GM11168 (cell line): ENCODE results near the gene STRN3.
"Not testable (repeated sequence)": the region's sequence is repeated elsewhere in the genome, so short reads cannot be mapped to it uniquely, and the experiment has no call there.

Source experiments
- in situ Hi-C: fragments of 300-500 bp; cut with MboI; formaldehyde crosslinking; loops from one replicate; pipeline ENCODE4 v1.12.0; 2022; ENCODE audit warnings: low sequenced_read_pairs; ENCODE audit not compliant: unreplicated experiment

STRN3 gene

GRCh38 chr14:30933937-30934336 lies 92.2 kb downstream of the STRN3 start:
- in situ Hi-C loops: not testable (repeated sequence)

DNA sequence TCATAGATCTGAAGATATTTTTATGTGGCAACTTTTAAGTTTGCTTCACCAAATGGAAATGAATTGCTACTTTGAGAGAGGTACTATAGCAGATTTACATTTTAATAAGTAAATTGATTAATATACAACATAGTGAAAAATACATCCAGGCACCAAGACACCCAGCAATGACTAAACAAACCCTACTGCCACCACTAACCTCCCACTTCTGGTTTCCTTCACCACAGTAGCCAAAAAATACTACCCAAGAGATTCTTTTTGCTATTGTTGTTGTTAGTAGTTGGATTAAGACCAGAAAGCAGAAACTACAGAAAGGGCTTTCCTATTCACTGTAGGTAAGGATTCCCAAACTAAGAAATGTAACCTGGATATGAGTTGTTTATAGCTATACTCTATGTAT lies 97.7 kb downstream of the STRN3 start:
- in situ Hi-C loops: no loop called here

GRCh38 chr14:30925254-30925653 lies 100.9 kb downstream of the STRN3 start:
- in situ Hi-C loops: no loop called here

DNA sequence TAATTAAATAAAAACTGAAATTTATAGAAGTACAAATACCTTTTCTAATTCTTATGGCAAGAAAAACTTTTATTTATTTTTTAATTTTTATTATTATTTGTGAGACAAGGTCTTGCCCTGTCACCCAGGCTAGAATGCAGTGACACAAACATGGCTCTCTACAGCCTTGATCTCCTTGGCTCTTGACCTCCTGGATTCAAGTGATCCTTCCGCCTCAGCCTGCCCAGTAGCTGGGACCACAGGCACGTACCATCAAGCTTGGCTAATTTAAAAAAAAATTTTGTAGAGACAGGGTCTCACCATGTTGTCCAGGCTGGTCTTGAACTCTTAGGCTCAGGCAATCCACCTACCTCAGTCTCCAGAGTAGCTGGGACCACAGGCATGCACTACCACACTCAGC lies 104.4 kb downstream of the STRN3 start:
- in situ Hi-C loops: no loop called here

GRCh38 chr14:30921305-30921704 lies 104.9 kb downstream of the STRN3 start:
- in situ Hi-C loops: no loop called here

DNA sequence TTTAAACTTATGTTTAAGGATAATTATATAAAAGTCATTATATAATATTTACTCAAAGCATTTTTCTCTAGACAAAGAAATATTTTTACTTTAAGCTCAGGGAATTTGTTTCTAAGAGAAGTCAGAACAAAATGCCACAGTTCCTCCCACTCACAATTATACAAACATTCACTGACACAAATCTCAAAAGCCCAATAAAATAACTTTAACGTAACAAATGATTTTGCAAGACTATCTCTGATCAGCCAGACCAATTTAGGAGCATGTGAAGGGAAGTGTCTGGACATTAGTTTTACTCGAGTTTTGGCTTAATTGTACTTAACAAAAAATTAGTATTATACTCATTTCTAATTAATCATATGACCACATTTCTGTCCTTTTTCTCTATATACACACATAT lies 110.6 kb downstream of the STRN3 start:
- in situ Hi-C loops: no loop called here

GRCh38 chr14:30914812-30915211 lies 111.4 kb downstream of the STRN3 start:
- in situ Hi-C loops: no loop called here

DNA sequence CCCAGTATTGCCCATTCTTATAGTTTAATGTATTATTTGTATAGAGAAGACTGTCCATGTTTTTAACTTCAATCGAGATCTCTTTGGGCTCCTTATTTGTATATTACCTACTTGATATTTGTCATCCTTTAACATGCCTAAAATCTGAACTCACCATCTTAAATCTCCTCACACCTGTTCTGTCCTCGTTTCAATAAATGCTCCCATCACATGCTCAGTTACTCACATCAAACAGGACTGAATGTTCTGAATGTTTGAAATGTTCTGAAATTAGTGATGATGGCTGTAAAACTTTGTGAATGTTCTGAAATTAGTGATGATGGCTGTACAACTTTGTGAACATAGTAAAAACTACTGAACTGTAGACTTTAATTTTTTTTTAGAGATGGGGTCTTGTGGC lies 117.4 kb downstream of the STRN3 start:
- in situ Hi-C loops: loop anchor here (10.0 kb wide), 1 partner anchor 254 kb away; no protein-coding TSS in a partner anchor

DNA sequence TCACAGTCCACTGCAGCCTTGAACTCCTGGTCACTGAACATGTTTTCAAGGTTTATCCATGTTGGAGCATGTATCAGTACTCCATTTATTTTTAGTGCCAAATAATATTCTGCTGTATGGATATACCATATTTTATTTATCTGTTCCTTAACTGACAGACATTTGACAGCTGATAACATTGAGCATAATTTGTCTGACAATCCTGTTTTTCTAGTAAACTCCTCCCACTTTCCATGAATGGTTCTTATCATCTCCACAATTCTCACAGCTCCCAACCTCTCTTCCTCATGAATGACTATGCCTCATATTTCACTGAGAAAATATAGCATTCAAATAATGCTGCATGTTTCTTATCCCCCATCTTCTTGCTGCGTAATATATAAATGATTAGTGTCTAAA lies 118.5 kb downstream of the STRN3 start:
- in situ Hi-C loops: loop anchor here (10.0 kb wide), 1 partner anchor 253 kb away; no protein-coding TSS in a partner anchor

DNA sequence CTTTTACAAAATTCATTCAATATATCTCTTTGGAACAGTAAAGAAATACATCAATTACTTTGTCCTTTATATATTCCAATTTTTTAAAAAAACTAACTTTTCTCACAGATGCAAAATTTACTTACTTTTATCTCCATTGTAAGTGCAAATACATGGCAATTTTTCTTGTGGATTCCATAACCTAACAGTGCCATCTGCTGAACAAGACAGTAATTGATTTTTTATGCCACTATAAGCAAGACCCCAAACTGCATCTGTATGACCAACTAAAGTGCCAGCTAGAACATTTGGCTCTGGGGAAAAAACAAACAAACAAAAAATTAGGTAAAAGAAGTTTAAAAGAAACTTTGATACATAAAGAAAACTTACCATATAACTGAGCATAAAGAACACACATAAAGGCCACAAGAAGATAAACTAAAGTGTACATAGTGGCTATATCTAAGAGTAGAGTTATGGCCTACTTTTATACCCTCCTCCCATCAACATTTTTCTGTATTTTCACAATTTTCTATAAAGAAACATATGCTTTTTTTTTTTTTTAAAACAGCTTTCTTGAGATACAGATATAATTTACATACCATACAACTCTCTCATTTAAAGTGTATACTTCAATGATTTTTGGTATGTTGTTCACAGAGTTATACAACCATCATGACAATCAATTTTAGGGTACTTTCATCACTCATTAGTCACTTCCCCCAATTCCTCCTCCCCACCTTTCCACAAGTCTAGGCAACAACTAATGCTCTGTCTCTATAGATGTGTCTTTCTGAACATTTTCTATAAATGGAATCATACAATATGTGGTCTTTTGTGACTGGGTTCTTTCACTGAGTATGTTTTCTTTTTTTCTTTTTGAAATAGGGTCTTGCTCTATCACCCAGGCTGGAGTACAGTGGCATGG lies 119.2 kb downstream of the STRN3 start:
- in situ Hi-C loops: loop anchor here (10.0 kb wide), 1 partner anchor 252 kb away; no protein-coding TSS in a partner anchor

DNA sequence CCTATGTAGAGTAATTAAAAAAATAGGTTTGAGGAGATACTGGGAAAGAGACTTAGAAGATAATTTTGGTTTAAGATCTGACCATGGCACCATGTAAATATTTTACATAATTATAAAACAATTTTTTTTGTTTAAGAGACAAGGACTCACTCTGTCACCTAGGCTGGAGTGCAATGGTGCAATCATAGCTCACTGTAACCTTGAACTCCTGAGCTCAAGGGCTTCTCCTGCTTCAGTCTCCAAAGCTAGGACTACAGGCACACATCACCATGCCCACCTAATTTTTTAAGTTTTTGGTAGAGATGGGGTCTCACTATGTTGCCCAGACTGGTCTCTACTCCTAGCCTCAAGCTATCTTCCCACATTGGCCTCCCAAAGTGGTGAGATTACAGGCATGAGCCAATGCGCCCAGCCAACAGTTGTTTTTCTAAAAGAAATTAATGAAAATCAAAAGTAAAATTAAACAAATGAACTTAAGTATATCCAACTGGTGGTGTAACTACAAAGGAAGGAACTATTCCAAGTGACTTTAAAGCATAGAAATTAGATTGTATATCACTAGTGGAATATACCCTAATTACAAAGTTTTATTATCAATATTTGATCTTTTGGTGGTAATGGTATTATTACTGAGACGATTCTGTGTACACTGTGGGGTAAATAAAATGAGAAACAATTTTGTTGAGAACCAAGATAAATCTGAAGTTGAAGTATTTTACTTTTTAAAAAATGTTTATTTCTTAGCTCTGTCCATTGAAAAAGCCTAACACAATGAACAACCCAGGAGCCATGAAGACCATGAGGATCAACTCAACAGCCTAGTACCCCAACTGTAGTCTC lies 122.7 kb downstream of the STRN3 start:
- in situ Hi-C loops: loop anchor here (10.0 kb wide), 1 partner anchor 249 kb away; no protein-coding TSS in a partner anchor

DNA sequence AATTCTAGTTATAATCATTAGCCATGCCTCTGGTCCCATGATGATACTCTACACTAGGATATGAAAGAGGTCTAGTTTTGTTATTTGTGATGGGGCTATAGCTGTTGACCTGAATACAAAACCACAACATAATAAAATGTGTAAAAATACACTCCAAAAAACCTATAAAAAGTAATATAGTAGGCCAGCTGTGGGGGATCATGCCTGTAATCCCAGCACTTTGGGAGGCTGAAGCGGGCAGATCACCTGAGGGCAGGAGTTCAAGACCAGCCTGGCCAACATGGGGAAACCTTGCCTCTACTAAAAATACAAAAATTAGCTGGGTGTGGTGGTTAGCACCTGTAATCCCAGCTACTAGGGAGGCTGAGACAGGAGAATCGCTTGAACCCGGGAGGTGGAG lies 129.1 kb downstream of the STRN3 start:
- in situ Hi-C loops: not testable (repeated sequence)

DNA sequence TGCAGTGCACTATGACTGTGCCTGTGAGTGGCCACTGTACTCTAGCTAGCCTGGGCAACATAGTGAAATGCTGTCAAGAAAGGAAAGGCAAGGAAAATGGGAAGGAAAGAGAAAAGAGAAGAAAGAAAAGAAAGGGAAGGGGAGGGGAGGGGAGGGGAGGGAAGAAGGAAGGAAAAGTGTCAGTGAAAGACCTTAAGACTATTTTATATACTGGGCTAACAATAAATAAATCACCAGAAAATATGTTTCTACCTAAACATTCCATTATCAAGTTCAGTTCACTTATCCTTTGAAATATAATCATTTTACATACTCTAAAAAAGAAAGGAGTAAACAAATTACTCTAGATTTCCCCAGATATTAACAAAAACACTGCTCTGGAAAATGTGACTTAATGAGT lies 129.7 kb downstream of the STRN3 start:
- in situ Hi-C loops: no loop called here

DNA sequence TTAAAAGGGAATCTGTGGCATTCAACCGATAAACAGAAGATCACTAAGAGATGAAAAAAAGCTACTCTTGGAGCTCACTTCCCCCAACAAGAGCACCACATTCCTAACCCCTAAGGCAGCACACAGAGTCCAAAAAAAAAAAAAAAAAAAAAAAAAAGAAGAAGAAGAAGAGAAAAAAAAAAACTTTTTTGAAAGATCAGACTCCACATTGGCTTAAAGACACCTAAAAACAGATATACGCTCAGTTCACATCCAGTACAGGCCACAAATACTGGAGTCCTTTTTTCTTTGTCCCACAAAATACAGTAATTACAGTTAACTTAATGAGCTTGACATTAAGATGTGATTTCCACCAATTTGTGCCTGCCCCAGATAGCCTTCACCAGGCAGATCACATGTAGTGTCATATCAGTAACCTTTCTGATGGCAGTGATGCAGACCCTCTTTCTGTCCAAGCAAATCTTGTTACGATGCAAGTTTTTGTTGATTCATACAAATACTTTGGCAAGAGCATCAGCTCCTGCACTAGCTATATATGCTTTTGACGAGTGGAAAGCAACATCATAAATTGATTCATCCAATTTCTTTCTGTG lies 131.2 kb downstream of the STRN3 start:
- in situ Hi-C loops: no loop called here

GRCh38 chr14:30893819-30894218 lies 132.4 kb downstream of the STRN3 start:
- in situ Hi-C loops: no loop called here

- in situ Hi-C loops: no loop called here
These were observed 137.0 kb downstream of the STRN3 start for GRCh38 chr14:30889244-30889594.

DNA sequence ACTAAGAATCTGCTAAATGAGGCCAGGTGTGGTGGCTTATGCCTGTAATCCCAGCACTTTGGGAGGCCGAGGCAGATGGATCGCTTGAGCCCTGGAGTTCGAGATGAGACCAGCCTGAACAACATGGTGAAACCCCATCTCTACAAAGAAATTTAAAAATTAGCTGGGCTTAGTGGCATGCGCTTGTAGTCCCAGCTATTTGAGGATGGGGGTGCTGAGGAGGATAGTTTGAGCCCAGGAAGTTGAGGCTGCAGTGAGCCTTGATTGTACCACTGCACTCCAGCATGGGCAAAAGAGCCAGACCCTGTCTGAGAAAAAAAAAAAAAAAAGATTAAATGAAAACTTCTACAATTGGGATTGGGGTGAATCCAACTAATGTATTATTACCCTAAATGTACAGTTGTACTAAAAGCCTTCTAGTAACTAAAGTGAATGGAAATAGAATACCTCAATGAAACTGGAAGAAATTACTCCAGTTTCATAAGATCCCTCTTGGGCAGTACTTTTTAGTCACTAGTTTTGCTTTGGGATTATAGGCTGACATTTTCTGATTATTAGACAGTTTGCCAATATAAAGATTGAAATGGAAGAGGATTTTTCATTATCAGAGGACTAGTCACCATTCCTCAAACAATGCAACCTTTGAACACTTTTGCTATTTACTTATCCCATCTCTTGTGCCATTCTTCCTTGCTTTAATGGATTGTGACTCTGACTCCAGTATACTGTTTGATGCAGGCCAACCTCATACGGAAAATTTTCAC lies 137.5 kb downstream of the STRN3 start:
- in situ Hi-C loops: no loop called here

- in situ Hi-C loops: no loop called here
These were observed 140.1 kb downstream of the STRN3 start for GRCh38 chr14:30885840-30886740.

GRCh38 chr14:30884901-30885300 lies 141.3 kb downstream of the STRN3 start:
- in situ Hi-C loops: no loop called here
